Stimulated activated CD4-positive, alpha-beta T cell treated with anti-CD3 and anti-CD28 coated beads, Interleukin-2, amount 100 ng/mL, for 4 hours (primary cell): ENCODE measurements around the gene ACO1.
A peak's percentile ranks its signal among the peaks of the same experiment; 100 is the strongest.
"Not testable (repeated sequence)": the region's sequence is repeated elsewhere in the genome, so short reads cannot be mapped to it uniquely, and the experiment has no call there.

Experiments used
- DNase-seq: peaks from one replicate; pipeline ENCODE4 v3.0.0-alpha.2; 2020; ENCODE audit warnings: low read depth

Gene ACO1

GRCh38 chr9:32384364-32385151 is at the start of gene ACO1:
Gene ACO1 (plus strand): TSS chr9:32384643. CDS start chr9:32405507, 20,864 bp downstream.
- peak; percentile 82 for DNase-seq

- DNase-seq = no peak
These were observed 49.2 kb upstream of the ACO1 start for GRCh38 chr9:32334916-32335895.

DNA sequence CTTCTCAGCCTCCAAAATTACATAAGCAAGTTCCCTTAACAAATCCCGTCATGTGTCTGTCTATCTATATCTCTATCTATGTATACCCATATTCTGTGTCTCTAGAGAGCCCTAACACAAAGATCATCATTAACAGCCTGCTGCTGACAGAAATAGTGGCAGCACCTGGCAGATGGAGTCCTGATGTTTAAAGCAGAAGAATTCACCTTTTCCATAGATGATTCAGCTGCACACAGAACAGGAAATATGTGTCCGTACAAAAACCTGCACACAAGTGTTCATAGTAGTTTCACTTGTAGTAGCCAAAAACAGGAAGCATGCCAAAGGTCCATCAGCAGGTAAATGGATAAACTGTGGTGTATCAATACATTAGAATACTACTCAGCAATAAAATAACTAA is 45.0 kb upstream of the ACO1 start:
- no peak for DNase-seq

DNA sequence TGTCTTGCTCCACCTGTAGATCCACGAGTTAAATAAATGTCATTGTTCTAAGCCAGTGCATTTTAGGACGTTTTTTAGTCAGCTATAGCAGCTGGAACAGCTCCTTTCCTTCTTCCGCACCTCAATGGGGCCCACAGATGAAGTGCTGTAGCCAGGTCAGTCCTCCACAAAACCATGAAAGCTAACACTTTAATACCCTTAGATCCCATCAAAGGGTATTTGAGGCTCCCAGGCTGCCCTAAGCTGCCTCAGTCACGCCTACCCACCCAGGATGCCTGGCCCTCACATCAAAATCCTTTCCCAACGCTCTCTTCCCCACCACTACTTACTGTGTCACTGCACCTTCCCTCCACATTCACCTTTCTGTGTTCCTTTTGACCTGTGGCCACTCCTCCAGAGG is 44.1 kb upstream of the ACO1 start:
- no peak for DNase-seq

DNA sequence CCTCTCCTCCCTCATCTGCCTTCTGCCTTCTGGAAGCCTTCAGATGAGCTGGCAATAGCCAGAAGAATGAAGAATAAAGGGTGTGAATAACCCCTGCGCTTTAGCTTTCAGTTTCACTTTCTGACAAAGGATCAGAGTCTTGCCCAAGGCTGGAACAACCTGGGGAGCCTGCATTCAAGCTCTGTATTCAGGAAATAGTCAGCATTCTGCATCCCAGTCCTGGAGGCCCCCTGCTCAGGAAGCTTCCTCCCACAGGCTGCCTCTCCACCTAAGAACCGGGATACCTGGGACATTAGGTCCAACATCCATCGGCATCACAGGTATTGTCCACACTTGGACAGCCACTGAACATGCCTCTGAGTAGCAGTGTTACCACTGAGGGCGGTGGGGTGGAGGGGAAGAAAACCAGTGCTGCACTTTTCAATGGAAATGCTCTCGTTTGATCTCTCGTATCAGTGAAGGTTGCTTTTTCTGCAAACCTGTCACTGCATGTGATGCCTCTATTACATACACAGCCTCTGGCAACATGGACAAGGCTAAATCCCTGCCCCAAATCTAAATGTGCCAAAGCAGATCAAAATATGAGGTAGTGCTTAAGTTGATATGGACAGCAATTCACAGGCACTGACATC is 39.8 kb upstream of the ACO1 start:
- no peak for DNase-seq

- DNase-seq = no peak
These were observed 39.2 kb upstream of the ACO1 start for GRCh38 chr9:32345243-32345642.

DNA sequence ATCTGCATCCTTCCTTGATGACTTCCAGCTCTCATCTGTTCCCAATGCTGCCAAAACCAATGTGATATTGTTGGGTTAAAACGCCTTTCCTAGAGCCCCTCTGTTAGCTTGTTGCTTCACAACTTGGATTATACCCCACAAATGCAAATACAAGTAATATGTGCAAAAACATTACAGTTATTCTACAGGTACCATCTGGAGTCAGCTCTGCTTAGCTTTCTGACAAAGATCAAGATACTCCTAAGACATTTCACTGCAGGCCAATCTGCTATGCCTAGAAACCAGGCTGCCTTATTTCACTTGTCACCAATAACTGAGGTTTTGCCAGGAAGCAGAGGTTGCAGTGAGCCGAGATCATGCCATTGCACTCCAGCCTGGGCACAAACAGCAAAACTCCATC is 36.9 kb upstream of the ACO1 start:
- DNase-seq = no peak

DNA sequence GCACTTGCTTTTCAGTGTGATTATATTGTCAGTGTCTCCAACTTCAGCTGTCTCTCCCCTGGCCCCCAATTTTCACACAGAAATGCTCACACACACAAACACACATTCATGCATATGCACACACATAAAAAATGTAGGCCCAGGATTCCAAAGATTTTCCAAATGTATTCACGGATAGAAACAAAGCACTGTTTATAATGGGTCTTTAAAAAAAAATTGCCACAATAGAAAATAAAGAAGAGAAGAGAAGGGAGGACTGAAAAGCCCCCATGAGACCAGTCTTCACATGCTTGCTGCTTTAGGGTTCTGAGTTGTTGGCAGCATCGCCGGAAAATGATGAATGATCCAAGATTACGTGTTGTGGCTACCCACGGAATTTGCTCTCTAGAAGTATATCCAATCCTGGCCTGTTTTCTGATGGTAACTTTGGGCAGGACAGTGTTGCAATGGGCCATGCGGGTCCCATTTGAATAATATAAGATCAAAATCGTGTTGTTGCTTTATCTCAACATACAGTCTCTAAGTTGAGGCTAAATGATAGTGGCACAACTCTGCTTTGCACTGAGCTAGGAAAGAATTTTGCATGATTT is 36.2 kb upstream of the ACO1 start:
- no peak for DNase-seq

GRCh38 chr9:32349013-32349412 is 35.4 kb upstream of the ACO1 start:
- no peak for DNase-seq

GRCh38 chr9:32350682-32351081 is 33.8 kb upstream of the ACO1 start:
- DNase-seq = no peak

- no peak for DNase-seq
These were observed 32.6 kb upstream of the ACO1 start for GRCh38 chr9:32351845-32352244.

DNA sequence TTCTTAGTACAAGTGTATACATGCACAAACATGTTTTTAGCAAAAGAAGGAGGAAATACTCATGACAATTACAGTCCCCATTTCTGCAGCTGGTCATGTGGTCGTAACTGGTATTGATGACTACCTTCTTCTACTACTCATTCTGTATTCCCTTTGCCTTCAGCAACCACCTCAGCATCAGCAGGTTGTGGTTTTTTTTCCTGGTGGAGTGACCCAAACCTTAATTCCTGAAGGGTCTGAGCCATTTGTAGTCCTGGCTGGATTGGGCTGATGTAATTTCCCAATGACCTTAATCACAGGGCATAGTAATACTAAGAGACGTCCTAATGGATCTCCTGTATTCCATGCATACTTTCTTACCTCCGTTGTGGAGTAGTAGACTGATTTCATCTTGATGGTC is 31.0 kb upstream of the ACO1 start:
- not testable (repeated sequence) for DNase-seq

- DNase-seq = no peak
These were observed 25.0 kb upstream of the ACO1 start for GRCh38 chr9:32359452-32359851.

DNA sequence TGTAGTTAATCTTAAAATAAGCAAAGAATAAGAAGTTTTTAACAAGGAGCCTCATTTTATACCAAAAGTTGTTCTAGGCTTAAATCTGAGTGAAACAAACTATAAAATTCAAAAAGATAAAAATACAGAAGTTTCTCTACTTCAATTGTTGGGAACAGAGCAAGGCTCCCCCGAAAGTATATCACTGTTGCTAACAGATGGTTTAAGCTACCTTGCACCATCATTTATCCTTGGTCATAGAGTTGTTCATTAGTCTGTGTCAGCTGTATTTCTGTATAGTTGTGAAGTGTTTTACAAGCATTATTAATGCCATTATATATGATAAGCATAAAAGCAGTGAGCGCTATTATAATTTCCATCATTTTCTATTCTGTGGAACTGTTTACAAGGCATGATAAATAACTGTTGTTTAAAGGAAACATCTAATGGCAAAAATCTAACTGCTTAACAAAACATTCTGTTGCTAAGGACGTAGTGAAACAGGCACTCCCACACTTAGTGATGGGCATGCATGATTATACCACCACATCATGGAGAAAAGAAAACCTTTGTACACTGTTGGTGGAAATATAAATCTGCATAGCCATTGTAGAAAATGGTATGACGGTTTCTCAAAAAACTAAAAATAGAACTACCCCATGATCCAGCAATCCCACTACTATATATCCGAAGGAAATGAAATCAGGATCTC is 23.3 kb upstream of the ACO1 start:
- no peak for DNase-seq

DNA sequence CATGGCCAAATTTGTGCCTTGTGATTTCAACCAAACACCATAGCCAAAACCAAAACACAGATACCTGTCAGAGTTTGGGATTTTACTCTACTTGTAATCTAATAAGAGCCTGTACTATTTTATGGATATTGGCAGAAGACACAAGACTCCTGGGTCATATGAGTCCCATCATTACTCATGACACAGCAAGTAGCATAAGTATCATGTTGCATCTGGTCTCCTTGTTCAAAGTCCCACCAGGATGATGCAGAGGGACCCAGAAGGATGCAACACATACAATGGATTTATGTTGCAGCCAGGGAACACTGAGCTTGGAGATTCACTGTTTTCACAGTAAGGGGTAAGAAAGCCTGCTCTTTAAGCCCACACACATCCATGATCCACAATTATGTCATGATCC is 13.2 kb upstream of the ACO1 start:
- DNase-seq = no peak

GRCh38 chr9:32371679-32372078 is 12.8 kb upstream of the ACO1 start:
- DNase-seq = no peak

GRCh38 chr9:32376285-32376684 is 8.2 kb upstream of the ACO1 start:
- DNase-seq = no peak

- DNase-seq = peak; percentile 35
These were observed 5.9 kb upstream of the ACO1 start for GRCh38 chr9:32378496-32378895.

GRCh38 chr9:32378993-32379729 is 5.3 kb upstream of the ACO1 start:
- DNase-seq = peak; percentile 42

DNA sequence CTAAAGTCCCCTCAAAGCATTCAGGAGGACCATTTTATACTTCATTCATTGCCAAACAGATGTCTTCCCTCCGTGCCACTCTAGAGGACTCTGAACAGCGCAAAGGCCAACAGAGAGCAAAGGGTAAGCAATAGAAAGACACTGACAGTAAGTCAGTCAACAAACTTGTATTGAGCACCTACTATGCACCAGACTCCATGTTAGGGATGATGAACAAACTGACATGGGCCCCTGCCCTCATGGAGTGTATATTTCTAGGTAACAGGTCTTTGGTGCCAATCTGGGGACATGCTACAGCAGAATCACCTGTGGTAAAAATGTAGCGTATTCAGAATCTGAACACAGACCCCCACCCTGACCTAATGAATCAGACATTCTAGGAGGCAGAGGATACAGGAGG is 3.5 kb upstream of the ACO1 start:
- DNase-seq = no peak
